ENCODE results near the gene CLRN1. TPM values are rescaled to one million over a fixed set of nuclear protein-coding genes. Genes with fewer than 3 reads are reported as not detected.

The CLRN1 gene, protein sequence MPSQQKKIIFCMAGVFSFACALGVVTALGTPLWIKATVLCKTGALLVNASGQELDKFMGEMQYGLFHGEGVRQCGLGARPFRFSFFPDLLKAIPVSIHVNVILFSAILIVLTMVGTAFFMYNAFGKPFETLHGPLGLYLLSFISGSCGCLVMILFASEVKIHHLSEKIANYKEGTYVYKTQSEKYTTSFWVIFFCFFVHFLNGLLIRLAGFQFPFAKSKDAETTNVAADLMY
- total RNA-seq (not detected), polyA plus RNA-seq (not detected)
- long read RNA-seq, donor 1, result 0 reads
- long read RNA-seq, donor 2, result 0 reads

GRCh38 chr3:150972366-150973071 is at the start of gene CLRN1:
Gene CLRN1 (minus strand): TSS chr3:150972727. CDS start chr3:150972708, 19 bp downstream.
- no peak within 1 kb of the TSS for H3K27ac ChIP-seq (ENCODE audit: low read depth in 1 of 2, low read length in 2 of 2)
- ATAC-seq (ENCODE audit: low FRiP score), result no peak

DNA sequence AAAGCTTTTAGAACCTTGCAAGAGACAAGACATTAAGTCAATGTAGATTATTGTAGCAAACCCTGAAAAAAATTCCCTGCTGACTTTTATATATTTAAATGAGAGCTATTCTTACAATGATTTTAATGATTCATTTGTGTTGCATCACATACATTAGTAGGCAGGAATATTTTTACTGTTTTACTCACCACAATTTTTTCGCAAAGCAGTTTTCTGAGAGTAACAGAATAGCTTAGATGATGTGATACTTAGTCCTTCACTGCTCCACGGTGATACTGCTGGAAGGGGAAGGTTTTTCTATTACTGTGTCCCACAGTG is 43.9 kb upstream of the CLRN1 start:
- no peak for DNase-seq

More at GRCh38 chr3:150972366-150973071, at the start of gene CLRN1:
- no peaks in the 10 kb centered on the region for H3K27me3 ChIP-seq (ENCODE audit: control insufficient read depth in 1 of 2, insufficient read depth in 2 of 2, low read length in 1 of 2)
- no peak for DNase-seq
- no peaks in the 10 kb centered on the region for H3K36me3 ChIP-seq (ENCODE audit: control insufficient read depth in 1 of 2, insufficient read depth in 2 of 2, low read length in 1 of 2)
- 37 to 40% methylated on average over 18 of the region's 18 CpGs for WGBS, 2 donors
- intact Hi-C loops (cut with DNase I), result no loop called here
- no peak within 1 kb of the TSS for H3K4me3 ChIP-seq (ENCODE audit: low read length in 2 of 2)
- H3K9me3 ChIP-seq (ENCODE audit: control insufficient read depth, low read length), result no peaks in the 10 kb centered on the region
- H3K4me1 ChIP-seq (ENCODE audit: control insufficient read depth in 1 of 2, insufficient read depth in 2 of 2, low read length in 2 of 2), result no peaks in the 10 kb centered on the region

GRCh38 chr3:151015767-151016477 is 43.4 kb upstream of the CLRN1 start:
- no peaks in the 10 kb centered on the region for H3K9me3 ChIP-seq (ENCODE audit: control insufficient read depth, low read length)
- peaks cover 0 to 2% of the 10 kb centered on the region in 2 donors for H3K27me3 ChIP-seq (ENCODE audit: control insufficient read depth in 1 of 2, insufficient read depth in 2 of 2, low read length in 1 of 2)
- WGBS, 2 donors, result 59 to 60% methylated on average over 3 of the region's 3 CpGs
- H3K4me3 ChIP-seq (ENCODE audit: low read length in 2 of 2), result no peak overlapping the region
- no peak overlapping the region for H3K27ac ChIP-seq (ENCODE audit: low read depth in 1 of 2, low read length in 2 of 2)
- no peaks in the 10 kb centered on the region for H3K36me3 ChIP-seq (ENCODE audit: control insufficient read depth in 1 of 2, insufficient read depth in 2 of 2, low read length in 1 of 2)
- ATAC-seq (ENCODE audit: low FRiP score), result no peak
- no peak for DNase-seq
- no peaks in the 10 kb centered on the region for H3K4me1 ChIP-seq (ENCODE audit: control insufficient read depth in 1 of 2, insufficient read depth in 2 of 2, low read length in 2 of 2)
- intact Hi-C loops (cut with DNase I), result no loop called here

More for the DNA sequence above, 43.9 kb upstream of the CLRN1 start:
- Histone ChIP-seq H3K27ac (ENCODE audit: low read depth in 1 of 2, low read length in 2 of 2) (no peak overlapping the region), H3K4me3 (ENCODE audit: low read length in 2 of 2) (no peak overlapping the region), H3K4me1 (ENCODE audit: control insufficient read depth in 1 of 2, insufficient read depth in 2 of 2, low read length in 2 of 2) (no peaks in the 10 kb centered on the region), H3K36me3 (ENCODE audit: control insufficient read depth in 1 of 2, insufficient read depth in 2 of 2, low read length in 1 of 2) (no peaks in the 10 kb centered on the region), H3K9me3 (ENCODE audit: control insufficient read depth, low read length) (no peaks in the 10 kb centered on the region), H3K27me3 (ENCODE audit: control insufficient read depth in 1 of 2, insufficient read depth in 2 of 2, low read length in 1 of 2) (peaks cover 0 to under 1% of the 10 kb centered on the region in 2 donors)
- 72 to 77% methylated on average over 2 of the region's 2 CpGs for WGBS, 2 donors
- ATAC-seq (ENCODE audit: low FRiP score), result no peak
- intact Hi-C loops (cut with DNase I), result no loop called here

GRCh38 chr3:151015181-151015580 is 42.7 kb upstream of the CLRN1 start:
- WGBS, 2 donors, result 80 to 82% methylated on average over 5 of the region's 5 CpGs
- no peaks in the 10 kb centered on the region for H3K4me1 ChIP-seq (ENCODE audit: control insufficient read depth in 1 of 2, insufficient read depth in 2 of 2, low read length in 2 of 2)
- no peak for ATAC-seq (ENCODE audit: low FRiP score)
- no peaks in the 10 kb centered on the region for H3K9me3 ChIP-seq (ENCODE audit: control insufficient read depth, low read length)
- no peak overlapping the region for H3K27ac ChIP-seq (ENCODE audit: low read depth in 1 of 2, low read length in 2 of 2)
- H3K4me3 ChIP-seq (ENCODE audit: low read length in 2 of 2), result no peak overlapping the region
- H3K36me3 ChIP-seq (ENCODE audit: control insufficient read depth in 1 of 2, insufficient read depth in 2 of 2, low read length in 1 of 2), result no peaks in the 10 kb centered on the region
- peaks cover 0 to 2% of the 10 kb centered on the region in 2 donors for H3K27me3 ChIP-seq (ENCODE audit: control insufficient read depth in 1 of 2, insufficient read depth in 2 of 2, low read length in 1 of 2)
- DNase-seq, result no peak
- intact Hi-C loops (cut with DNase I), result no loop called here

GRCh38 chr3:151014501-151015018 is 42.0 kb upstream of the CLRN1 start:
- WGBS, 2 donors, result 56 to 79% methylated on average over 4 of the region's 4 CpGs
- H3K27ac ChIP-seq (ENCODE audit: low read depth in 1 of 2, low read length in 2 of 2), result no peak overlapping the region
- H3K9me3 ChIP-seq (ENCODE audit: control insufficient read depth, low read length), result no peaks in the 10 kb centered on the region
- DNase-seq (no peak), ATAC-seq (ENCODE audit: low FRiP score) (no peak)
- intact Hi-C loops (cut with DNase I), result no loop called here
- no peaks in the 10 kb centered on the region for H3K4me1 ChIP-seq (ENCODE audit: control insufficient read depth in 1 of 2, insufficient read depth in 2 of 2, low read length in 2 of 2)
- H3K36me3 ChIP-seq (ENCODE audit: control insufficient read depth in 1 of 2, insufficient read depth in 2 of 2, low read length in 1 of 2), result no peaks in the 10 kb centered on the region
- H3K27me3 ChIP-seq (ENCODE audit: control insufficient read depth in 1 of 2, insufficient read depth in 2 of 2, low read length in 1 of 2), result peaks cover 0 to 2% of the 10 kb centered on the region in 2 donors
- H3K4me3 ChIP-seq (ENCODE audit: low read length in 2 of 2), result no peak overlapping the region

GRCh38 chr3:151012753-151013152 is 40.2 kb upstream of the CLRN1 start:
- intact Hi-C loops (cut with DNase I), result no loop called here
- 78% methylated on average over 3 of the region's 3 CpGs for WGBS, 2 donors
- H3K9me3 ChIP-seq (ENCODE audit: control insufficient read depth, low read length), result no peaks in the 10 kb centered on the region
- ATAC-seq (ENCODE audit: low FRiP score) (no peak), DNase-seq (no peak)
- H3K36me3 ChIP-seq (ENCODE audit: control insufficient read depth in 1 of 2, insufficient read depth in 2 of 2, low read length in 1 of 2), result no peaks in the 10 kb centered on the region
- peaks cover 0 to 2% of the 10 kb centered on the region in 2 donors for H3K27me3 ChIP-seq (ENCODE audit: control insufficient read depth in 1 of 2, insufficient read depth in 2 of 2, low read length in 1 of 2)
- H3K27ac ChIP-seq (ENCODE audit: low read depth in 1 of 2, low read length in 2 of 2), result no peak overlapping the region
- no peak overlapping the region for H3K4me3 ChIP-seq (ENCODE audit: low read length in 2 of 2)
- no peaks in the 10 kb centered on the region for H3K4me1 ChIP-seq (ENCODE audit: control insufficient read depth in 1 of 2, insufficient read depth in 2 of 2, low read length in 2 of 2)

DNA sequence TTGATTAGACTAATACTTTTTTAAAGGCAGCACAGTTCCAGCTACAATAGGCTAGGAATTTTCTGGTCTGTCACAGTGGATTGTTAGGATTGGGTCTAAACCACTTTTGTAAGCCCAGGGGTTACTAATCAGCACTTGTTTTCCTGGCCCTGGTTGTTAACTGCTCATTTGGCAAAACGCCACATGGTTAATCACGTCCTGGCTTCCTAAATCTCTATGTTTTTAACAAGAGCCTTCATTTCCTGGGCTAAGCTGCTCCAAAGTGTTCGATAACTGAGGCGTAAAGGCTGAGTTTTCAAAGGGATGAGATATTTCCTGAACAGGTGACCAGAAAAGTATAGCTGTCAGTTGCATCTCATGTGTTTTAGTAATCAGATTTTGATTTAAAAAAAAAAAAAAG is 38.9 kb upstream of the CLRN1 start:
- Histone ChIP-seq H3K4me1 (ENCODE audit: control insufficient read depth in 1 of 2, insufficient read depth in 2 of 2, low read length in 2 of 2) (no peaks in the 10 kb centered on the region), H3K4me3 (ENCODE audit: low read length in 2 of 2) (no peak overlapping the region), H3K27ac (ENCODE audit: low read depth in 1 of 2, low read length in 2 of 2) (no peak overlapping the region), H3K9me3 (ENCODE audit: control insufficient read depth, low read length) (no peaks in the 10 kb centered on the region), H3K36me3 (ENCODE audit: control insufficient read depth in 1 of 2, insufficient read depth in 2 of 2, low read length in 1 of 2) (no peaks in the 10 kb centered on the region), H3K27me3 (ENCODE audit: control insufficient read depth in 1 of 2, insufficient read depth in 2 of 2, low read length in 1 of 2) (peaks cover 0 to 2% of the 10 kb centered on the region in 2 donors)
- intact Hi-C loops (cut with DNase I), result no loop called here
- 25 to 28% methylated on average over 4 of the region's 4 CpGs for WGBS, 2 donors
- ATAC-seq (ENCODE audit: low FRiP score), result no peak
- no peak for DNase-seq

GRCh38 chr3:151009981-151010380 is 37.5 kb upstream of the CLRN1 start:
- no peaks in the 10 kb centered on the region for H3K9me3 ChIP-seq (ENCODE audit: control insufficient read depth, low read length)
- ATAC-seq (ENCODE audit: low FRiP score) (no peak), DNase-seq (no peak)
- H3K4me3 ChIP-seq (ENCODE audit: low read length in 2 of 2), result no peak overlapping the region
- H3K27me3 ChIP-seq (ENCODE audit: control insufficient read depth in 1 of 2, insufficient read depth in 2 of 2, low read length in 1 of 2), result peaks cover 0 to 2% of the 10 kb centered on the region in 2 donors
- intact Hi-C loops (cut with DNase I), result no loop called here
- WGBS, 2 donors, result 80 to 87% methylated on average over 4 of the region's 4 CpGs
- H3K4me1 ChIP-seq (ENCODE audit: control insufficient read depth in 1 of 2, insufficient read depth in 2 of 2, low read length in 2 of 2), result no peaks in the 10 kb centered on the region
- H3K27ac ChIP-seq (ENCODE audit: low read depth in 1 of 2, low read length in 2 of 2), result no peak overlapping the region
- H3K36me3 ChIP-seq (ENCODE audit: control insufficient read depth in 1 of 2, insufficient read depth in 2 of 2, low read length in 1 of 2), result no peaks in the 10 kb centered on the region

Data from aorta (tissue), 5 donors.